ENCODE results near the gene BCOR.

Gene BCOR

GRCh38 chrX:40097141-40097503, 636 bp downstream of the BCOR start:
- DNase-seq: peak in 1 of 2 experiments; percentile 76

GRCh38 chrX:40096395-40097091, 1.2 kb downstream of the BCOR start:
- DNase-seq: peak in 1 of 2 experiments; percentile 60

GRCh38 chrX:40095583-40096394, 2.0 kb downstream of the BCOR start:
- peak in 1 of 2 experiments; percentile 65 for DNase-seq

DNA sequence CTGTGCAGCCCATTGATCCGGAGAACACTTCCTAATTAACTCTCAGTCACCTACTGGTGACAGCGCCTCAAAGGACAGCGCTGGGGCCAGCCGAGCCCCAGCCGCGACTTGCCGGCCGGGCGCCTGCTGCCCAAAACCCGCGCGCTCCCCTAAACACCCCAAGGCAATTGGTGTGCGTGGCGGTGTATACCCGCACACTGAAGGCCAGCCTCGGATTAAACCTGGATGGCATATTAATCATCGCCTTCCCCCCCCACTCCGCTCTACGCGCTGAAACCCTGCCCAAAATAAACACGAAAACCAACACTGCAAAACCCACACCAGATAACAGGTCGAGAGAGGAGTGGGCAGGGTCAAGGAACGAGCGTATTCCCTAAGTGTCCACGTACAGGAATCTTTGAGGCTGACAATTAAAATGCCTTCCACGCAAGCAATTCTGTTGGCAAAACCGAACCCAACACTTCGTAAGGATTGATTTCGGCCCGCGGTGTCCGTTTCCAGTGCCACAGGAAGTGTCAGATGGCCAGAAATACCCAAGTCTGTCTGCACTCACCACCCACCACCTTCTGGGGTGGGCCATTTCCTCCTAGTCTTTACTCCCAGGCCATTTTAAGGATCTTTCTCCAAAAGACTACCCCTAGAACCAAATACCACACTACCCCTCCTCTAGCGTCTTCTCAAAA, 2.7 kb downstream of the BCOR start:
- DNase-seq: no peak

DNA sequence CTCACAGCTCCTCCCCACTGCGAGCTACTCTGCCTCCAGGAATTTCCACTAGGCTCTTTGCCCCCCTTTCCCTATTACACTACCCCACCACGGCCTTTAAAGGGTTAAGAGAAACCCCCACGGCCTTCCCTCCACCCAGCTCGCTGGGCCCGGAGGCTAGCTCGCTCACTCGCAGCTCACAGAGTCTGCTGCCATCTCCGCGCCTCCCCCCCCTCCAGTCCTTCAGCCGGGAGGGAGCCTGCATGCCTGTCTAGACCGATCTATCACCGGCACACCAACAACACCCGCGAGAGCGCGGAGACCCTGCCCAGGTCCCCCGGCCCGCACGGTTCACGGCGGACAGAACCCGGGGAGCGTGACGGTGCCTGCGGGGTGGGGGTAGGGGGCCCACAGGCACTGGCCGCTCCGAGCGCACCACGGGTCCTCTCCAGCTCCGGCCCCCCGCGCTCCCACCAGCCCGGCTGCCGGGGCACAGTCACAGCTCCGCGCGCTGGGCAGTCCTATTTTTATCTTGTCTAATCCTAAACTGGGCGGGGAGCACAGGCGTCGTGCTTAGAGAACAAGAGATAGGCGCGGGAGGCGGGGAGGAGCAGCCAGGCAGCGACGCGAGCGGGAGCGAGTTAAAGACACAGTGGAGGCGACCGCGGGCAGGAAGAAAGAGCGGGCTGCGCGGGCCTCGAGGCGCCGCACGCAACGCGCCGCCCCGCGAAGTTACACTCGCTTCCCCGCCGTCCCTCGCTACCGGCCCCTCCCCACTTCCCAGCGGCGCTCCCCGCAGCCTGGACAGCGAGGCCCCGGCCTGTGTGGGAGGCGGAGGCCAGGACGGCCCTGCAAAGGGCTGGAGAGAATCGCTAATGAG, 3.5 kb downstream of the BCOR start:
- DNase-seq: peak; percentile 60 to 81

DNA sequence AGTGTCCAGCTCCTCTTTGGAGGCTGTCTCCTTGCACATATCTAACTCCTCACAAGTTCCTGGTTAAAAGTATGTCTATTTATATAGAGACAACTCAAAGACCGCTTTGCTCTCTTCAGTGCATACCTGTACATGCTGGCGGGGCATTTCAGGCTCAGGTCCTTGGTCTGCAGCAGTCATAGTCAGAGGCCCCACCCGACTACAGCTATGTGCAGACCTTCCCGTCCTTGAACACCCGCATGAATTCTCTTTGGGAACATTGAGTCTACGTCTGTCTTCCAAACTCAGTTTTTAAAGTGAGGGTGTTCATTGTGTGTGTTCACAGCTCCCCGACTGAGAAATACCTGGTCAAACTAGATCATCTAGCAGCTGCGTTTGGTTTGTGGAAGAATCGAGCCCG, 4.2 kb downstream of the BCOR start:
- no peak for DNase-seq

GRCh38 chrX:40092808-40093435, 4.8 kb downstream of the BCOR start:
- peak; percentile 42 to 56 for DNase-seq

GRCh38 chrX:40091691-40092421, 5.9 kb downstream of the BCOR start:
- no peak for DNase-seq

DNA sequence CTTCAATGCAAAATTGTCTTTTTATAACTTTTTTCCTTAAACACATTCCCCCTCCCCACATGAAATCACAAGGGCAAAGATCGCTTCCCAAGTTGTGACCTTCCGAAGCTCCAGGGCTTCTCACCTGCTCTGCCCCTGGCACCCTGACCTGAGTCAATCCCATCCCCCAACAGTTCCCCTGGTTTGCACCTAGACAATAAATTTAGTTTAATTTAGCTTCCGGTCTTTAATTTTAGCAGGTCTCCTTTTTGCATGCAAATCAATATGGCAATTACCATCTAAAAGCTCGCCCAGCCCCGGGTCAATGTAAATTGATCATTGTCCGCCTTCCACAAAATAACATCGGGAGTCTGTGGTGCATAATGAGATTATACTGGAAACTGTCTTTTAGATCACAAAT, 6.8 kb downstream of the BCOR start:
- DNase-seq: peak in 1 of 2 experiments; percentile 29

DNA sequence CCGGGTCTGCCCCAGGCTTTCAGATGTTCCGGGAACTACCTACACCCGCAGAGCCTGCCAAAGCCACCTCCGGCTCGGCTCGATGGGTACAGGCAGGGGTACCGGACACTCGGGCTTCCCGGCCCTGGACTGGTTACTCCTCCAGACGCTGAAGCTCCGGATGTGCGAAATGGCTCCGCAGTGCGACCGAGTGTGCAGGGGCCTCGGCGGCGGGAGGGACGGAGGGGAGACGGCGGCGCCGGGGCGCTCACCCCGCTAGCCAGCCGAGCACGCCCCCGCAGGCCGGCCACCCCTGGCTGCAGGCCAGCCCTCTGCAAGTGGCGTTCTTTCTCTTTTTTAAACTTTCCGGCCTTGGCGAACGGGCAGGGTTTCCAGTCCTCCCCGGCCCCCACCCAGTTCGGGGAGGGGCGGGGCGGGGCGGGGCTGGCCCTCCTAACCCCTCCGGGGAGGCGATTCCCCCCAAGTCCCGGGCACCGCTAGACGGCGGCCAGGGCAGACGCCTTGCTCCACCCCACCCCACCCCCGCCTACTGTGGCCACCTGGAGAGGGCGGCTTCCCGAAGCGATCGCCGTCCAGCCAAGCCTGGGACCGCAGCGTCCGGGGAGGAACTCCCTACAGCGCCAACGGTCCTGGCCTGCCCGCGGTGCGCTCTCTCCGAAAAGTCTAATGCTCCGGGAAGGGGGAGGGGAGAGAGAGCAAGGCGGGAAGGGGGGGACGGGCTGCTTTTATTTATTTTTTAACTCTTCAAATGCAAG, 7.5 kb downstream of the BCOR start:
- no peak for DNase-seq

DNA sequence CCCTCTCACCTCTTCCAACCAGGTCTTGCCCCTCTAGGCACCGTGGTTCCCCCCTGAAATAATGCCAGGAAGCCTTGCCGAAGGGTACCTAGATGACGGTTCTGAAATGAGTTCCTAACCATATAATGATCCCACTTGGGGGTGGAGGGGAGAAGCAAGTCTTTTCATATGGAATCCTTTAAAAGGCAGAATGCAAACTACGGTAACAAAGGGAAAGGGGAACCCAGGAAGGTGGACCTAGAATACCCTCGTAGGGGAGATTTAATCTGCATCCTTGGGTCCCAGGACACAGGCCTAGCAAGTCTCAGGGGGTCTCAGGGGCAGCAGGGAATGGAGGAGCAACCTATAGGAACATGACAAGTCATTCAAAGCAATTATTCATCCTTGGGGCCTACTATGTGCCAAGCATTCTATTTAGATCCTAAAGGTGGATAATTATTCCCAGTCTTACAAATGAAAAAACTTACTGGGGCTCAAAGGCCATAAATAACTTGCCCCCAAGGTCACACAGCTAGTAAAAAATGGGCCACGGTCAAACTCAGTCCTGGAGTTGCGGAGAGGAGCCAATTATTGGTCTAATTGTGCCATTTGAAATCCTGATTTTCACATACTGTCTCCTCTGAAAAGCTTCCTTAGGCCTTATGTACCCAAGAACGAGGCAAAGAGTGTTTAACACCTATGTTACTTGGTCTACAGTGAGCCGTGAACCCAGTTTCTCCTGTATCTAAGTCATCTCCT, 8.8 kb downstream of the BCOR start:
- DNase-seq: no peak

DNA sequence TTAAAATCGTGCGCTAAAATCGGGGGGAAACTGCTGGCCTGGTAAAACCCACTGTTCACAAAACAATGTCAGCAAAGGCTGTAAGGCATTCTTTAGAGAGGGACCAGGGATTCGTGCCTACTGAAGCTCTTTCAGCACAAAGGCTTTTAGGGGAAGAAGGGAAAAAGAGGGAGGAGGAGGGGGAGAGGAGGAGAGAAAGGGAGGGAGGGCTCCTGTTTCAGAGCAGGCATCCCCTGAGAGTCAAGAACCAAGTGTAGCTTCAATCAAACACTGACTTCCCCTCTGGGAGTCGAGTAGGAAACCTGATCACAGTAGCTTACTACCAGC, 9.5 kb downstream of the BCOR start:
- DNase-seq: peak in 1 of 2 experiments; percentile 43

DNA sequence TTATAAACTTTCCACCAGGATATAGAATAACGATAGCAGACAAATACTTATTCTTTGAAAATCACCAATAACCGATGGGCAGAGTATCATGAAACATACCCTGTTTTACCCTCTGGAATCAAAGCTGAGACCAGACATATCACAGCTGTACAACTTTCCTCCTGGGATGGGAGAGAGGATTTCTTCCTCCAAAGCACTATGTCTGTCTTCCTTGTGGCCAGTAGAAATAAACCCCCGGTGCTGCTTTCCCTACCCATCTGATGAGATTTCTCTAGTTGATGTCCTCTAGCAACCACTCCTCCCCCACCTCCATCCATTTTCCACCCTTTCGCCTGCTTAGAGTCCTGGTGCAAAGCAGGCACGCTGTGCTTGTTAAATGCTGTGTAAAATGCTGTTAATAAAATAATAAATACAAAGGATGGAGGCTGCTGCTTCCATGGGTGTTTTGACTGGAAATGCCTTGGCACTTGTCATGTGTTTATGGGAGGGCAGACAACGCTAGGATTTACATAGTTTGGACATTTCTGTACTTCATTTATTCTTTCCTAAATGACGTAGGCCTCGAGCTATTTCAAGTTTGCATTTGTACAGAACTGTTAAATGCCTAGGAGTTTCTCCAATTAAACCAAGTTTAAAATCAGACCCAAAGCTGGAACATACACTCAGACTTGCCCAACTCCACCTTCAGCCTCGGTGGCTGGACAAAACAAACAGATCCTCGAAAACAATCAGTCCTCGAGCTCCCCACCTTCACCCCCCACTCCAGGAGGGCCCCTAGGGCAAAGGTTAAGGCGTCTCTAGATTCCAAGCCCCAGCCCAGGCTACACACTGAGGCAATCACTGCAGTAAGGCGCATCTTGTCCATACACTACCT, 10.1 kb downstream of the BCOR start:
- DNase-seq: peak in 1 of 2 experiments; percentile 36

DNA sequence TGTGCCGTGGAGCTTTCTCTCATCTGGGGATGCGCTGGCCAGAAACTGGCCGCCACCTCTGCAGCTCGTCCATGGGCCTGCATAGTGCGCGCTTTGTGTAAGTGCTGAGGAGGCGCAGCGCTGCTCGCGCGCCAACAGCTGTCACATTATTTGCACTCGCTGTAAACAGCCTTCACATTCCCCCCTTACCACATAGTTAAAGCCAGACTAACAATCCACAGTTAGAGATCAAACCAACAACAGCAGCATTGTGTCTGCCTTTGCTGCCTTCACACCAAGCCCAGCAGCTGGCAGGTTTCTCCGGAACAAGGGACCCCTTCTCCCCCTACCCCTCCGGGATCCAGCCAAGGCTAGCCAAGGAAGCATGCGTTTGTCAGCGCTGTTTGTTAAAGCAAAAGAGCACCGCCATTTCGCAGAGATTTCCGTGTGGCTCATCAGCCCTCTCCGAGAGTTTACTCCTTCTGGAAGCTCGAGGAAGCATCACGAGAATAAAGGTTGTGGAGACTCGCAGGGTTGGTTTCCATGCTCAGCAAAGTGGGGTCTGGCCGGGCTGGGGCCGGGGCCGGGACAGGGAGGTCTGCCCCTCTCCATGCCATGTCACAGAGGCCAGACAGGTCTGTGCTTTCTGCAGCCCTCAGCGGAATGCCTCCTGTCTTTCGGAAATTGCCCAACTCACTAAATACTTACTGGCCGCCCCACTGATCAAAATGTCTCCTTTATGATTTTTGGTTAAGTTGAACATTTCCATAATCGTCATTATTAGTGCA, 11.0 kb downstream of the BCOR start:
- DNase-seq: peak; percentile 91 to 93

GRCh38 chrX:40085714-40086113, 12.0 kb downstream of the BCOR start:
- peak in 1 of 2 experiments; percentile 65 for DNase-seq

DNA sequence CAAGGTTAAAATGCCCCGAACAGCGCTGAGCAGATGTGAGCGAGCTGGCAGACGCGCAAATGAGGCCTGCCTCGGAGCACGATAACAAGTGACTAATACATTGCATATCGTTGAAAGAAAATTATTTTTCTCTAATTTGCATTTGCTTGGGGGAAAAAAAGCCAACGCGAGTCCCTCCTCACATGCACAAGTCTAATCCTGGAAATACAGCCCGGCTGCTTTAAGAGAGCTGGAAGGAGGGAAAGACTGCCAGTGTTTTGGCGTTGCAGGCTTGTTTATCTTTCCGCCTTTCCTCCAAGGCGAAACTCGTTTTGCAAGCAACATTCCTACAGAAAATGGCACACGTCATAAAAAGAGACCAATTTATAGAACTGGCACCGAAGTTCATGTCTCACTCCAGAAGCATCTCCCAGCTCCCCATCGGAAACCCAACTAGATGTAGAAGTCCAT, 12.6 kb downstream of the BCOR start:
- peak; percentile 61 to 66 for DNase-seq

GRCh38 chrX:40084471-40085101, 13.2 kb downstream of the BCOR start:
- DNase-seq: peak in 1 of 2 experiments; percentile 41

DNA sequence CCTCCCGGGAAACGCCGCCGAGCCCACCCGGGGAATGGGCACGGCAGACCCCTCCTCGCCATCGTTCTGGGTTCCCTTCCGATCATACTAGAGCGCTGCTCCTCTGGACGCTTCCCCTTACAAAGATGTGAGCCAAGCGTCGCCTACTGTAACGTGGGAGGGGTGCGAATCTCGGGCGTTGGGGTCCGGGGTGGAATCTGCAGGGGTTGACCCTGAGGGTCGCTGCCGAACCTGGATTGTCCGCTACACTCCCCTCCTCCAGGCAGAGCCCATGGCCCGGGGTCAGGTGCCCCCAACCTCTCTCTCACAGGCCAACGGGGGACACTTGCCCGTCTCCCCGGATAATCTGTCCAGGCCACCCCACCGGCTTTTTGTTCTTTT, 13.8 kb downstream of the BCOR start:
- no peak for DNase-seq
